ENCODE results near the gene MED16. TPM values are rescaled to one million over a fixed set of nuclear protein-coding genes. Genes with fewer than 3 reads are reported as not detected.
A peak's percentile ranks its signal among the peaks of the same experiment; 100 is the strongest.

The MED16 gene
- total and polyA plus RNA-seq, 4 donors, result 20.3 to 66.1 (median 38.5) TPM

- no peaks in the 10 kb centered on the region for H3K9me3 ChIP-seq (ENCODE audit: control insufficient read depth, insufficient read depth, low read length)
- peaks cover 57% of the 10 kb centered on the region for H3K4me1 ChIP-seq (ENCODE audit: control insufficient read depth, insufficient read depth, low read length)
- WGBS (ENCODE audit: insufficient coverage), result over 99% methylated on average over 9 of the region's 16 CpGs
- no peaks in the 10 kb centered on the region for H3K27me3 ChIP-seq (ENCODE audit: control insufficient read depth, insufficient read depth, low read length)
- no peak overlapping the region for H3K4me3 ChIP-seq (ENCODE audit: low read depth, low read length)
- H3K36me3 ChIP-seq (ENCODE audit: control insufficient read depth, insufficient read depth, low read length), result peaks cover 60% of the 10 kb centered on the region
- DNase-seq (ENCODE audit: low read depth in 4 of 6, low spot score in 6 of 6), result no peak
- H3K27ac ChIP-seq (ENCODE audit: low read depth, low read length), result no peak overlapping the region
Observed at GRCh38 chr19:937259-937694, 44.3 kb upstream of the MED16 start.

GRCh38 chr19:936175-936546 is 43.2 kb upstream of the MED16 start:
- Histone ChIP-seq H3K4me1 (ENCODE audit: control insufficient read depth, insufficient read depth, low read length) (peaks cover 52% of the 10 kb centered on the region), H3K36me3 (ENCODE audit: control insufficient read depth, insufficient read depth, low read length) (peaks cover 62% of the 10 kb centered on the region), H3K4me3 (ENCODE audit: low read depth, low read length) (no peak overlapping the region), H3K27ac (ENCODE audit: low read depth, low read length) (no peak overlapping the region), H3K9me3 (ENCODE audit: control insufficient read depth, insufficient read depth, low read length) (no peaks in the 10 kb centered on the region), H3K27me3 (ENCODE audit: control insufficient read depth, insufficient read depth, low read length) (no peaks in the 10 kb centered on the region)
- 97% methylated on average over 8 of the region's 10 CpGs for WGBS (ENCODE audit: insufficient coverage)
- no peak for DNase-seq (ENCODE audit: low read depth in 4 of 6, low spot score in 6 of 6)

GRCh38 chr19:934865-935479 is 42.0 kb upstream of the MED16 start:
- 31% methylated on average over 31 of the region's 31 CpGs for WGBS (ENCODE audit: insufficient coverage)
- peak in 2 of 6 donors; percentile 50 to 80 for DNase-seq (ENCODE audit: low read depth in 4 of 6, low spot score in 6 of 6)
- peaks cover 64% of the 10 kb centered on the region for H3K36me3 ChIP-seq (ENCODE audit: control insufficient read depth, insufficient read depth, low read length)
- H3K9me3 ChIP-seq (ENCODE audit: control insufficient read depth, insufficient read depth, low read length), result no peaks in the 10 kb centered on the region
- H3K4me3 ChIP-seq (ENCODE audit: low read depth, low read length), result no peak overlapping the region
- H3K4me1 ChIP-seq (ENCODE audit: control insufficient read depth, insufficient read depth, low read length), result peaks cover 42% of the 10 kb centered on the region
- H3K27ac ChIP-seq (ENCODE audit: low read depth, low read length), result peak overlapping the region; percentile 40
- no peaks in the 10 kb centered on the region for H3K27me3 ChIP-seq (ENCODE audit: control insufficient read depth, insufficient read depth, low read length)

GRCh38 chr19:934197-934840 is 41.3 kb upstream of the MED16 start:
- no peaks in the 10 kb centered on the region for H3K9me3 ChIP-seq (ENCODE audit: control insufficient read depth, insufficient read depth, low read length)
- no peak overlapping the region for H3K4me3 ChIP-seq (ENCODE audit: low read depth, low read length)
- H3K4me1 ChIP-seq (ENCODE audit: control insufficient read depth, insufficient read depth, low read length), result peaks cover 35% of the 10 kb centered on the region
- H3K27me3 ChIP-seq (ENCODE audit: control insufficient read depth, insufficient read depth, low read length), result no peaks in the 10 kb centered on the region
- WGBS (ENCODE audit: insufficient coverage), result 90% methylated on average over 27 of the region's 29 CpGs
- DNase-seq (ENCODE audit: low read depth in 4 of 6, low spot score in 6 of 6), result no peak
- H3K36me3 ChIP-seq (ENCODE audit: control insufficient read depth, insufficient read depth, low read length), result peaks cover 65% of the 10 kb centered on the region
- H3K27ac ChIP-seq (ENCODE audit: low read depth, low read length), result peak overlapping the region; percentile 40

- no peak for DNase-seq (ENCODE audit: low read depth in 4 of 6, low spot score in 6 of 6)
- Histone ChIP-seq H3K27me3 (ENCODE audit: control insufficient read depth, insufficient read depth, low read length) (no peaks in the 10 kb centered on the region), H3K36me3 (ENCODE audit: control insufficient read depth, insufficient read depth, low read length) (peaks cover 68% of the 10 kb centered on the region), H3K27ac (ENCODE audit: low read depth, low read length) (peak overlapping the region; percentile 57), H3K9me3 (ENCODE audit: control insufficient read depth, insufficient read depth, low read length) (no peaks in the 10 kb centered on the region), H3K4me1 (ENCODE audit: control insufficient read depth, insufficient read depth, low read length) (peaks cover 37% of the 10 kb centered on the region), H3K4me3 (ENCODE audit: low read depth, low read length) (no peak overlapping the region)
- 73% methylated on average over 9 of the region's 14 CpGs for WGBS (ENCODE audit: insufficient coverage)
Observed at GRCh38 chr19:933553-933882, 40.5 kb upstream of the MED16 start.

- no peak overlapping the region for H3K4me3 ChIP-seq (ENCODE audit: low read depth, low read length)
- 61% methylated on average over 54 of the region's 54 CpGs for WGBS (ENCODE audit: insufficient coverage)
- peaks cover 69% of the 10 kb centered on the region for H3K36me3 ChIP-seq (ENCODE audit: control insufficient read depth, insufficient read depth, low read length)
- no peaks in the 10 kb centered on the region for H3K9me3 ChIP-seq (ENCODE audit: control insufficient read depth, insufficient read depth, low read length)
- peaks cover 43% of the 10 kb centered on the region for H3K4me1 ChIP-seq (ENCODE audit: control insufficient read depth, insufficient read depth, low read length)
- peak in 1 of 6 donors; percentile 70 for DNase-seq (ENCODE audit: low read depth in 4 of 6, low spot score in 6 of 6)
- H3K27me3 ChIP-seq (ENCODE audit: control insufficient read depth, insufficient read depth, low read length), result no peaks in the 10 kb centered on the region
- H3K27ac ChIP-seq (ENCODE audit: low read depth, low read length), result peak overlapping the region; percentile 57
Observed at GRCh38 chr19:932648-933552, 39.9 kb upstream of the MED16 start.

GRCh38 chr19:931860-932647 is 39.1 kb upstream of the MED16 start:
- 79% methylated on average over 18 of the region's 32 CpGs for WGBS (ENCODE audit: insufficient coverage)
- Histone ChIP-seq H3K9me3 (ENCODE audit: control insufficient read depth, insufficient read depth, low read length) (no peaks in the 10 kb centered on the region), H3K36me3 (ENCODE audit: control insufficient read depth, insufficient read depth, low read length) (peaks cover 71% of the 10 kb centered on the region), H3K27ac (ENCODE audit: low read depth, low read length) (no peak overlapping the region), H3K4me1 (ENCODE audit: control insufficient read depth, insufficient read depth, low read length) (peaks cover 51% of the 10 kb centered on the region), H3K4me3 (ENCODE audit: low read depth, low read length) (no peak overlapping the region), H3K27me3 (ENCODE audit: control insufficient read depth, insufficient read depth, low read length) (no peaks in the 10 kb centered on the region)
- DNase-seq (ENCODE audit: low read depth in 4 of 6, low spot score in 6 of 6), result no peak

GRCh38 chr19:929891-930258 is 36.9 kb upstream of the MED16 start:
- Histone ChIP-seq H3K27ac (ENCODE audit: low read depth, low read length) (no peak overlapping the region), H3K36me3 (ENCODE audit: control insufficient read depth, insufficient read depth, low read length) (peaks cover 65% of the 10 kb centered on the region), H3K27me3 (ENCODE audit: control insufficient read depth, insufficient read depth, low read length) (no peaks in the 10 kb centered on the region), H3K4me3 (ENCODE audit: low read depth, low read length) (no peak overlapping the region), H3K4me1 (ENCODE audit: control insufficient read depth, insufficient read depth, low read length) (peaks cover 54% of the 10 kb centered on the region), H3K9me3 (ENCODE audit: control insufficient read depth, insufficient read depth, low read length) (no peaks in the 10 kb centered on the region)
- 92% methylated on average over 6 of the region's 6 CpGs for WGBS (ENCODE audit: insufficient coverage)
- DNase-seq (ENCODE audit: low read depth in 4 of 6, low spot score in 6 of 6), result no peak

GRCh38 chr19:929203-929890 is 36.4 kb upstream of the MED16 start:
- no peaks in the 10 kb centered on the region for H3K9me3 ChIP-seq (ENCODE audit: control insufficient read depth, insufficient read depth, low read length)
- H3K4me1 ChIP-seq (ENCODE audit: control insufficient read depth, insufficient read depth, low read length), result peaks cover 54% of the 10 kb centered on the region
- WGBS (ENCODE audit: insufficient coverage), result 91% methylated on average over 32 of the region's 51 CpGs
- no peak for DNase-seq (ENCODE audit: low read depth in 4 of 6, low spot score in 6 of 6)
- peaks cover 60% of the 10 kb centered on the region for H3K36me3 ChIP-seq (ENCODE audit: control insufficient read depth, insufficient read depth, low read length)
- H3K27ac ChIP-seq (ENCODE audit: low read depth, low read length), result no peak overlapping the region
- no peak overlapping the region for H3K4me3 ChIP-seq (ENCODE audit: low read depth, low read length)
- H3K27me3 ChIP-seq (ENCODE audit: control insufficient read depth, insufficient read depth, low read length), result no peaks in the 10 kb centered on the region

Data from spinal cord (tissue), 10 donors.